Fibroblast of villous mesenchyme (primary cell): Measurements from ENCODE around the gene ATOH8. TPM values are rescaled to one million over a fixed set of nuclear protein-coding genes. Genes with fewer than 3 reads are reported as not detected.

Experiments
- DNase-seq: peaks from one replicate; pipeline ENCODE4 v3.0.0-alpha.2; 2010; ENCODE audit warnings: low read depth
- H3K4me3 ChIP-seq: 2 replicates; pipeline ENCODE4 v1.5.1; 2011; ENCODE audit warnings: low read depth, mild to moderate bottlenecking, low read length
- total RNA-seq: library from RNA; depleted of rRNA; stranded (reverse); fragments of >200 nt; gene quantifications from 2 replicates; pipeline ENCODE4 v1.2.3, GENCODE V29; 2012
- TF ChIP-seq, protein P1 (sequence below): IDR thresholded peaks from 2 replicates; pipeline ENCODE4 v1.5.1; 2012; ENCODE audit warnings: low read depth, mild to moderate bottlenecking, low read length; ENCODE audit not compliant: insufficient read depth

The ATOH8 gene
- total RNA-seq, 1 donor = 9.1 TPM

DNA sequence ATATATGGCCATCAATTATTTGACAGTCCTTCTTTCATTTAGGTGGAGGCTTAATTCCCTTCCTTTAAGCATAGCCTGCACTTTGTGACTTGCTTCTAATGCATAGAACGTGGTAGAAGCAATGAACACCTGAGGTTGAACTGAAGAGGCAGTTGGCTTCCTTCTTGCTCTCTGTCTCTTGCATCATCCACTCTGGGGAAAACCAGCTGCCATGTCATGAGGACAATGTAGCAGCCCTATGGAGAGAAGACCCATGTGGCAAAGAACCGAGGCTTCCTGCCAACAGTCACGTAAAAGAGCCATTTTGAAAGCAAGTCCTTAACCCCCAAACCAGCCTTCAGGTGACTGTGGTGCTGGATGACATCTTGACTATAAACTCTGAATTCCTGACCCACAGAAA lies 46.8 kb downstream of the ATOH8 start:
- no peak for DNase-seq
- TF ChIP-seq, protein P1, sequence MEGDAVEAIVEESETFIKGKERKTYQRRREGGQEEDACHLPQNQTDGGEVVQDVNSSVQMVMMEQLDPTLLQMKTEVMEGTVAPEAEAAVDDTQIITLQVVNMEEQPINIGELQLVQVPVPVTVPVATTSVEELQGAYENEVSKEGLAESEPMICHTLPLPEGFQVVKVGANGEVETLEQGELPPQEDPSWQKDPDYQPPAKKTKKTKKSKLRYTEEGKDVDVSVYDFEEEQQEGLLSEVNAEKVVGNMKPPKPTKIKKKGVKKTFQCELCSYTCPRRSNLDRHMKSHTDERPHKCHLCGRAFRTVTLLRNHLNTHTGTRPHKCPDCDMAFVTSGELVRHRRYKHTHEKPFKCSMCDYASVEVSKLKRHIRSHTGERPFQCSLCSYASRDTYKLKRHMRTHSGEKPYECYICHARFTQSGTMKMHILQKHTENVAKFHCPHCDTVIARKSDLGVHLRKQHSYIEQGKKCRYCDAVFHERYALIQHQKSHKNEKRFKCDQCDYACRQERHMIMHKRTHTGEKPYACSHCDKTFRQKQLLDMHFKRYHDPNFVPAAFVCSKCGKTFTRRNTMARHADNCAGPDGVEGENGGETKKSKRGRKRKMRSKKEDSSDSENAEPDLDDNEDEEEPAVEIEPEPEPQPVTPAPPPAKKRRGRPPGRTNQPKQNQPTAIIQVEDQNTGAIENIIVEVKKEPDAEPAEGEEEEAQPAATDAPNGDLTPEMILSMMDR = no peak
- H3K4me3 ChIP-seq = no peak overlapping the region

DNA sequence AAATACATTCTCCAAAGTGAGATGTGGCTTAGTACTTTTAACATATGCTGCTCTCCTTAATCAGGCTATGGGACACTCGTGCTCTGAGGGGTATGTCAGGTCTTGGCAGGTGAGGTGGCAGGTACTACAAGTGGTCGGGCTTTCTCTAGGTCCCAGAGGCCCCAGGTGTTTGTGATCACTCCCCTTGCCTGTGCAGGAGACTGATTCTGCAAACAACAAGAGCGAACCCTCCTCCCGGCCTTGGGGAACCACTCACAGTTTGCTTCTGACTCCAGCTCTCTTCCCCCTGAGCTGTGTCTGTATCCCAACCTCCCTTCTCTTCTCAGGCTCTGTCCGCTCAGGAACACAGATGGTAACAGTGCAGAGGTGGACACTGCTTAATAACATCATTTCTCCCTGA lies 48.1 kb downstream of the ATOH8 start:
- H3K4me3 ChIP-seq = no peak overlapping the region
- TF ChIP-seq, protein P1 = no peak
- no peak for DNase-seq

DNA sequence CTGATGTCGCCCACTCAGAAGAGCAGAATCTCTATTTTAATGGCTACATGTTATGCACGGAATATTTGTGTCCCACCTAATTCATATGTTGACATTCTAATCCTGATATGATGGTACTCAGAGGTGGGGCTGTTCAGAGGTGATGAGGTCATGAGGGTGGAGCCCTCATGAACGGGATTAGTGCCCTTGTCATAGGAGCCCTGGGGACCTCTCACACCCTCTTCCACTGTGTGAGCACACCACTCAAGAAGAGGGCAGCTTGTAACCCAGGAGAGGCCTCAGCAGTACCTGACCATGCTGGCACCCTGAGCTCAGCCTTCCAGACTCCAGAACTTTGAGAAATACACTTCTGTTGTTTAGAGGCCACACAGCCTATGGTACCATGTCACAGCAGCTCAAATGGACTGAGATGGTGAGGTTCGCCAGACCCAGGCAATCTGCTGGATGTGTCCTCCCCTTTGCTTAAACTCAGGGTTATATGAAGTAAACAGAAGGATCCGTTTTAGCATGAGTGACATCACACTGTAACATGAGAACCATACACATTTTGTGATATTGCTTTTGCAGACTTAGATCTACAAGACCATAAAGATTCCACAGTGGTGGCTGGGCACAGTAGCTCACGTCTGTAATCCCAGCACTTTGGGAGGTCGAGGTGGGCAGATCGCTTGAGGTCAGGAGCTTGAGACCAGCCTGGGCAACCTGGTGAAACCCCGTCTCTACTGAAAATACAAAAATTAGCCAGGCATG lies 48.7 kb downstream of the ATOH8 start:
- TF ChIP-seq, protein P1 = no peak
- H3K4me3 ChIP-seq = no peak overlapping the region
- DNase-seq = peak; percentile 85

DNA sequence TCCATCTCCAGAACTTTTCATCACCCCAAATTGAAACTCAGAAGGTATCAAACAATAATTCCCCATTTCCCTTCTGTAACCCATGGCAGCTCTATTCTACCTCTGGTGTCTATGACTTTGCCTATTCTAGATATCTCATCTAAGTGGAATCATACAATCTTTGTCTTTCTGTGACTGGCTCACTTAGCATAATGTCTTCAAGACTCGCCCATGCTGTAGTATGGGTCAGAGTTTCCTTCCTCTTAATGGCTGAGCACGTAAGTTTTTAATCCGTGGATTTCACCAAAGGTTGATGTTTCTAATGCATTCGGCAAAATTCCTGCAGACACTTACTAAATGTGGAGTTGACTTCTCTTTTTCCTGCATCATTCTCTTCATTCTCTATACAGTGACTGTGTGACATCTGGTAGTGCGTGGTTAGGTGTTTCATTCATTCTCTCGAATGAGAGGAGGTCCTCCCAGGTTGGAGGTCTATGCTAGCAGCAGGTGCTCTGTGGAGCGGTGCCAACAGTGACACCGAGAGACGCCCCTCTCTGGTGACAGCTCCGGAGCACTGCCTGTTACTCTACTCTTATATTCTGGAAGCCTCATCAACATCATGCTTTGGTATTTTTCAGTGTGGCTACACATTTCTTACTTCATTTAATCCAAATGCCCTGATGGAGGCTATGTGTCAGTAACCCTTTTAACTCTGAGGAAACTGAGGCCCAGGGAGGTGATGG lies 50.1 kb downstream of the ATOH8 start:
- TF ChIP-seq, protein P1 = no peak
- DNase-seq = no peak
- no peak overlapping the region for H3K4me3 ChIP-seq

DNA sequence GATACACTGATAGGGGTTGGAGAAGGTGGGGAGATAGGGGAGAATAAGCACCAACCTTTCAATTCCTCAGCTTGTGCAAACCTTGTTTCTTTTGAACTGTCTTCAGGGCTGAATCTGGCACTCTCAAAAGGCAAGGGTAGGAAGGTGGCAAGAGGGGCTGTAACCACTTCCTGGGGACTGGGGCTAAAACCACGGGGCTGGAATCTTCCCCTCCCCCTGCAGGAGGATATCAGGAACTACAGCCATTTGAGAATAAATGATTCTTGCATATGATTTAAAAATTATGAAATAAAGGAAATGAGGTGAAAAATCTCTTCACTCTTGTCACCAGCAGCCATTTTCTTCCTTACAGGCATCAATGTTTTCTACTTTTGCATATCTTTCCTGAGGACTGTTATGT lies 50.8 kb downstream of the ATOH8 start:
- no peak overlapping the region for H3K4me3 ChIP-seq

DNA sequence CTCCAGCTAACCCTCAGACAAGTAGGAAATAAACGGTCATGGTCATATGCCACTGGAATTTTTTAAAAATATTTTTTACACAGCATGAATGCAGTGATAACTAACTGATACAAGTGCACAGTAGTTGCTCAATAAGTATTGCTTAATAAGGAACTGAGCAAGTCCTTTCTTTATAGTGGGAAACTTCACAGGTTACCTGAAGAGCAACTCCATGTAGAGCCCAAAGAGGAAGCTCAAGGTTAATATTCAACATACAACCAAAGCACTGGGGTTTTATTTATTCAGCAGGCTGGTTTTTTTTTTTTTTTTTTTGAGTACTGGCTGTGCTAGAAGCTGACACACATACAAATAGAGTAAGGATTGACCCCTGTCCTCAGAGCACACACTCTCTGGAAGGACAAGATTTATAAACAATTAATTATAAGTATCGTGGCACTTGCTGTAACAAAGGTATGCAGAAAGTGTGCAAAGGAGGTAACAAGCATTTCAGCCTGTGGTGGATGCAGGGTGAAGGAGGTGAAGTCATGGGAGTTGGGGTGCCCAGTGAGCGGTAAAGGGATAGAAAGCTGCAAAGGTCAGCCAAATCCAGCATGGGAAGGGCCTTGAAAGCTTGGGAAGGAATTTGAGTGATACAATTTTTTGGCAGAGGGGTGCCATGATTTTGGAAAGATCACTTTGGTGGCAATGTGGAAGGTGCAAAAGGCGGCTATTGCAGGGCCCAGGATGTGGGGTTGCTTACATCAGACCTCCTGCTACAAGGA lies 52.7 kb downstream of the ATOH8 start:
- TF ChIP-seq, protein P1 = no peak
- DNase-seq = no peak
- no peak overlapping the region for H3K4me3 ChIP-seq

More for the DNA sequence above, 50.8 kb downstream of the ATOH8 start:
- TF ChIP-seq, protein P1 = peak; percentile 83
- DNase-seq = no peak
